GM18520 (cell line): Measurements from ENCODE around the gene NFKBIB.
"Not testable (repeated sequence)": the region's sequence is repeated elsewhere in the genome, so short reads cannot be mapped to it uniquely, and the experiment has no call there.

ENCODE experiments used
- ATAC-seq: cut with Tn5 transposase; IDR thresholded peaks from one replicate; pipeline ENCODE4 v1.9.1; 2021; ENCODE audit not compliant: unreplicated experiment

Gene NFKBIB

DNA sequence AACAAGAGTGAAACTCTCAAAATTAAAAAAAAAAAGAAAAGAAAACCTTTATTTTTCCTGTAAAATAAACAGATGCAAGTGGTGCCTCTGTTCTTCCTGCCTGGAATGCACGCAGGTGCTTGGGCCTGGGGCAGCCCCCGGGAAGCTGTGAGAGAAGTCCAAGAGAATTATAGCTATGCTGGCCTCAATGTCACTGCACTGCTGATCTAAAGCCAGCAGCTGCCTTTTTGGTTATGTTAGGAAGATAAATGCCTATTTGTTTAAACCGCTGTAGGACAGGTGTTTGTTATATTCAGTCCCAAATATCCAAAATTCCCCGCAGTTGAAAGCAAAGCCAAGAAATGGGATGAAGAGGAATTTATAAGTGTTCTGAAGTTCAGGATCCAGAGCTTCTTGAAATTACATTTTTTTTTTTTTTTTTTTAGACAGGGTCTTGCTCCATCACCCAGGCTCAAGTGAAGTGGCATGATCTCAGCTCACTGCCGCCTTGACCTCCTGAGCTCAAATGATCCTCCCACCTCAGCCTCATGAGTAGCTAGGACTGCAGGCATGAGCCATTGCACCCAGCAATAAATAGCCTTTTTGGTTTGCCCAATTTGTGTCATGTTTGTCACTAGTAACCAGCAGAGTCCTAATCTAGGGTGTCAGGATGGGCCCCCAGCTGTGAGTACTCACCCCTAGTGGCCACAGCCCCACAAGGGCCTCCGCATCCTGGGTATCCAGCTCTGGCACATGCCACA, 23.9 kb upstream of the NFKBIB start:
- ATAC-seq = no peak

- no peak for ATAC-seq
These were observed 21.8 kb upstream of the NFKBIB start, which contains the start of gene RINL for GRCh38 chr19:38877781-38878574. Gene RINL, minus strand, starts transcription at chr19:38878275. Its CDS starts 1,533 bp downstream, at chr19:38876742.

GRCh38 chr19:38878575-38879399, 21.0 kb upstream of the NFKBIB start:
- ATAC-seq = no peak

- ATAC-seq = no peak
These were observed 20.4 kb upstream of the NFKBIB start for GRCh38 chr19:38879400-38879751.

DNA sequence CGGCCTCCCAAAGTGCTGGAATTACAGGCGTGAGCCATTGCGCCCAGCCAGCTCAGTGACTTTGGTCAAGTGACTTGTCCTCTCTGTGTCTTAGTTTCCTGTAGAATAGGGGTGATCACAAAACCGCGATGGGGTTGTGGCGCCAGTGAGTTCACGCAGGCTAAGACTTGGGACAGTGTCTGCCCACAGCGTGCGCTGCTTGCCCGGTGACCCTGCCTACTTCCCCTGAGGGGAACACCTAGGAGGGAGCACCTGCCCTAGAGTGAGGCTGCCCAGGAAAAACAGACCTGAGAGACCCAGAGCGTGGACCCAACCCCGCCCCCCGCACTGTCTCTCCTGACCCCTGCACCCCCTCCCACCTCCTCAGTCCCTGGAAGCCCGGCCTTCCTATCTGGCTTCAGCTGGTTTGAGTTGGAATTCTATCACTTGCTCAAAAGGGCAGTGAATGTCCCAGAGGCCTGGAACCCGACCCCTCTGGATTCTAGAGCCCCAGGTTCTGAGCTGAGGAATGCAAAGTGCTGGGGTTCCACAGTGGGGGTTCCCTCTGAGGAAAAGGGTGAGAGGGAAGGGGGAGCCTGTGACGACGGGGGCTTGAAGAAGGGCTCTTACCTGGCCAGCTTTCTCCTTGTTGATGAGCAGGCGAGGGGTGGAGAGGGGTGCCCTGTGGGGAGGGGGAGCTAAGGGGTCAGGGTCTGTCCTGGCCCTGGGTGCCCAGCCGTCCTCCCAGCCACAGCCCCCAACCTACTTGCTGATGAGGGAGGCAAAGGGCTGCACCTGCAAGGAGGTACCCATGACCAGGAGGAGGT, 19.5 kb upstream of the NFKBIB start:
- no peak for ATAC-seq

DNA sequence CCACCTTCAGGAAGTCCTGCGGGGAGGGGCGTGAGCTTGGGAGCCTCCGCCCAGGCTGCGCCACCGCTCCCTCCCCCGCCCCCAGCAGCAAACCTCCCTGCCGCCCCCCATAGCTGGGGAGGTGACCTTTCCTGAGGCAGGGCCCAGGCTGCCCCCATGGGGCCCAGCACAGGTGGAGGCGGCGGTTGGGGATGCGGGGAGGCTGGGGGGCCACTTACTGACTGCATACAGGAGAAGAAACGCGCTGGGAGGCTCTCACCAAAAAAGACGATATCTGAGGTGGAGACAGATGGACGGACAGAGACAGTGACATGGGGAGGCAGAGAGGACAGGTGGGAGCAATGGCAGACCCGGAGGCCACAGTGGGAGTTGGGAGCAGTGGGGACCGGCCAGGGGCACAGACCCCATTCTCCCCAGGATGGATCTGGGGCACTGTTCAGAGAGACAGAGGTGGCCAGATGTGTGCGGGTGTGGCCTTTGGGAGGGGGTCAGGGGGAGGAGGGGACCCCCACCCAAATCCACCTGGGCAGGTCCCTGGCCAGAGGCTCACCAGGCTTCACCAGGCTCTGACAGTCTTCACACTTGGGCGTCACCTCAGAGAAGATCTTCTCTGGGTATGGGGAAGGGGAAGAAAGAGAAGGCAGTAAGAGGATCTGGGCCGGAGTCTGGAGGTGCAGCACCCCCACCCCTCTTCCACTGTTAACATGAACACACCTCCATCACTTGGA, 18.7 kb upstream of the NFKBIB start:
- no peak for ATAC-seq

DNA sequence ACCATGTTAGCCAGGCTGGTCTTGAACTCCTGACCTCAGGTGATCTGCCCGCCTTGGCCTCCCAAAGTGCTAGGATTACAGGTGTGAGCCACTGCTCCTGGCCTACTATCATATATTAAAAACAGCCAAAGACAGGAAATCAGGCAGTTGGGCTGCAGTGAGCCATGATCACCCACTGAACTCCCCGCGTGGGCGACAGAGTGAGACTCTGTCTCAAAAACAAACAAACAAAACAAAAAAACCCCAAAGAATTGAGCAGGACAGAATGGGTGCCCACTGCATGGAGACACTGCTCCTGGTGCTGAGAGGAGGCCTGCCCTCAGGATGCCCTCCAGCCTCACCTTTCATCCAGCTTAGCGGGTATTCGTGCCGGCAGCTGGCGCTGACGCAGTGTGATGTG, 16.5 kb upstream of the NFKBIB start:
- ATAC-seq = no peak

GRCh38 chr19:38884691-38885090, 15.1 kb upstream of the NFKBIB start:
- not testable (repeated sequence) for ATAC-seq

DNA sequence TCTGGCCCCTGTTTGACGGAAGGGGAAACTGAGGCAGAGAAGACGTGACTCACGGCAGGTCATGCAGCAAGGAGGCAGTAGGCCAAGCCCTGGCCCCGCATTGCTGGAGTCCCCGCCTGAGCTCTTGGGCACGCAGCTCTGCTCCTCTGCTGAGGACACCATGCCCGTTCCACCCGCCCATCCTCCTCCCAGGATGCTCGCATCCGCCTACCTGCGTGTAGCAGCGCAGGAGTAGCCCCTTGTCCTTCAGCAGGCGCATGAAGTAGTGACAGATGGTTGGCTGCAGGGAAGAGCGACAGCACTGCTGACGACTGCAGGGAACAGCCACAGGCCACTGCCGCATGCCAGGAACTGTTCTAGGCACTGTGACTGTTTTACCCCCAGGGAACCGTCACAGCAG, 10.9 kb upstream of the NFKBIB start:
- no peak for ATAC-seq

- ATAC-seq = no peak
These were observed 10.0 kb upstream of the NFKBIB start for GRCh38 chr19:38889803-38890202.

GRCh38 chr19:38890686-38891085, 9.1 kb upstream of the NFKBIB start:
- no peak for ATAC-seq

DNA sequence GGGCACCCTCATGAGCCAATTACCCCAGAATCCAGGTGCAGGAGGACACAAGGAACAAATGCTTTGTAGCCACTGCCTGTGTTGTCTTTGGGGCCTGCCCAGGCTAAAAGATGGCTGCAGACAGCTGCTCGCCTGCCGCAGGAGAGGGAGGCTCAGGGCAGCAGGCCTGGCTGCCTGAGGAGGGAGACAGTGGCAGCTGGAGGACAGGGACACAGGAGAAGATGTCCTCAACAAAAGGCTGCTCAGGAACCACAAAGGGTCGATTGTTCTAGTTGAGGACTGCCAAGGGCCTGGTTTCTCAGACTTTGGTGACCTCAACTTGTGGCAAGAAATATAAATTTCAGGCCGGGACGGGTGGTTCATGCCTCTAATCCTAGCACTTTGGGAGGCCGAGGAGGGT, 8.0 kb upstream of the NFKBIB start:
- ATAC-seq = no peak

GRCh38 chr19:38892841-38893240, 6.9 kb upstream of the NFKBIB start:
- ATAC-seq = no peak

GRCh38 chr19:38893341-38893771, 6.4 kb upstream of the NFKBIB start:
- no peak for ATAC-seq

DNA sequence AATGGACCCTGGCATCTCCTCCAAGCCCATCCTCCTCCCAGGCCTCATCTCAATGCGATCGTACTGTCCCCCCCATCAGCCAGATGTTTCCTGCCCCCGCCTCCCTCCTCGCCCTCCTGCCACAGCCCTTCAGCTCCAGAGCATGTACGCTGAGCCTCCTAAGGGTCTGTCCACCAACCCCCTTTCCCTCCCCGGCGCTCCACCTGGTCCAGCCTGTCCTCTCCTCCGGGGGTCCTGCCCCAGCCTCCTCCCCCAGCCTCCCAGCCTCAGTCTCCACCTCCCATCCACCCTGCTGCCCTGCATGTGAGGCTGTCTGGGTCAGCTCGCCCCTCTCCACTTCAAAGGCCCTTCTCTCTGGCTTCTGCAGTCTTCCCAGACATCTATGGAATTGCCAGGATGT, 4.8 kb upstream of the NFKBIB start:
- no peak for ATAC-seq

- ATAC-seq = no peak
These were observed 852 bp upstream of the NFKBIB start for GRCh38 chr19:38898788-38899446.

GRCh38 chr19:38900202-38900629, 447 bp downstream of the NFKBIB start:
- ATAC-seq = no peak

- ATAC-seq = no peak
These were observed 998 bp downstream of the NFKBIB start for GRCh38 chr19:38900743-38901190.

GRCh38 chr19:38901683-38902082, 1.9 kb downstream of the NFKBIB start:
- no peak for ATAC-seq
